ENCODE measurements around the gene LENG1.

Gene LENG1

GRCh38 chr19:54106716-54107115 lies 52.8 kb downstream of the LENG1 start:
- no peak for DNase-seq

GRCh38 chr19:54105796-54106195 lies 53.7 kb downstream of the LENG1 start:
- DNase-seq = no peak

Data from DMS 273 treated with DMSO at 0.1 percent for 48 hours (cell line).